MV-4-11 (cell line): Measurements from ENCODE around the gene CMKLR1.

Source experiments
- DNase-seq: peaks from one replicate; lab custom pipeline; 2025; lab: John Stamatoyannopoulos, UW

Gene CMKLR1

DNA sequence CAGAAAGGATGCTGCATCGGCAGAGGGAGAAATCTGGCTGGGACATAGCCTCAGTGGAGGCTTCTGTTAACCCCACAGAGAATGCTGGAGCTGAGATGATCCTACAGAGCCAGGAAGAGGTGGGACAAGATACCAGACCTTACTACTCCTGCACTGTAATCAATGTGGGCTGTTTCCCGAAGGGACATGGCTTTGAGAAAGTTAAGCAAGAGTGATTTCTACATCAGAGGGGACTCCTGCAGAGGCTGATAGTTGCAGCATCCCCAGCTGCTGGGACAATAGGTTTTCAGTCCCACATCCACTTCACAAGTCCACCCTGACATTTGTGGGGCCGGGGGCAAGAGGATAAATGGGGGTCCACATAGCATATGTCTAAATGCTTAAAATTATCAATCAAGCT, 22.5 kb upstream of the CMKLR1 start:
- DNase-seq, result no peak

DNA sequence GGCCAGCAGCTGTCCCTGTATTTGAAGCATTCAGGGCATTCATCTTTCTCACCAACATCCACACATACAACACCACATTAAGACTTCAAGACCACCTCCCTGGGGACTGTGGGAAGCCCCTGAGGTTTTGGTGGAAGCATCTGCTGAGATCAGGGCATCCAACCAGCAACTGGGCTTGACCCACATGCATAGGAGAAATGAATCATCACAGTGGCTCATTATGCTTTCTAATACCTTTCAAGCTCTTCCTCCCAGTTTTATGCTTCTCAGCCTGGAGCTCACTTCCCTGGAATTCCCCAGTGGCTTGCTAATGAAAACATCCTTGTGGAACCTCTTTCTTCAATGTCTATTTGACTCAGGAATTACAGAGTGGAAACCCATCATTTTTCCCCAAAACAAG, 21.4 kb upstream of the CMKLR1 start:
- DNase-seq, result no peak

DNA sequence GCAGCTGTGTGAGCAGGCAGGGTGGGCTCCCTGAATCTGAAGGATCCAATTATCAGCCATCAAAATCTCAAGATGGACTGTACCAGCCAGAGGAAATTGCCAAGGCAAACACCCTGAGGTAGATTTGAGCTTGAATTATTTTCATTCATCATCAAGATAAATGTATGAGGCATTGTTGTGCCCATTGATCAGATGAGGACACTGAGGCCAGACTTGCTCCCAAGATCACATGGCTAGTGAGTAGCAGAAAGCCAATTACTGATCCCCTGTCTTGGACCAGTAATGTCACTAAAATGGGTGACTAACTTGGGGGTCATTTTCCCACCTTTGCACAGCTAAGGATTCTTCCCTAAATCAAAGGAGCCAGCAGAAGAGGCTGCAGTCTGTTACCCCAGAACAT, 20.9 kb upstream of the CMKLR1 start:
- DNase-seq, result no peak

DNA sequence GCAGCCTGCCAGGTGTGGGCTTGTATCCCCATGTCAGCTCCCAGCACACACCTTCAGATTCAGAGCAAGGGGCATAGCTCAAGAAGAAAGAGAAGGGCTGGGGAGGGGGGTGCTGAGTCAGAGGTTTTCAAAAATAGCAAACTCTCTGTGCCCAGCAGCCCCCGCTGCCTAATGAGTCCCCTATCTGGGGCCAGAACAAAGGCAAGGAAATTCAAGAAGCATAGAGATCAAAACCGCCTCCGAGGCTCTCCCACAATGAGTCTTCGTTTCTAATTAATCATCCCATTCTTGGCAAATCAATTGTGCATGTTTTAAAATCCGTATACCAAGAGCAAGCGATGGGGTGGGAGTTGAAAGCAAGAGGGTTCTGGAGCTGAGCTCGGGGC, 19.5 kb upstream of the CMKLR1 start:
- DNase-seq, result no peak

DNA sequence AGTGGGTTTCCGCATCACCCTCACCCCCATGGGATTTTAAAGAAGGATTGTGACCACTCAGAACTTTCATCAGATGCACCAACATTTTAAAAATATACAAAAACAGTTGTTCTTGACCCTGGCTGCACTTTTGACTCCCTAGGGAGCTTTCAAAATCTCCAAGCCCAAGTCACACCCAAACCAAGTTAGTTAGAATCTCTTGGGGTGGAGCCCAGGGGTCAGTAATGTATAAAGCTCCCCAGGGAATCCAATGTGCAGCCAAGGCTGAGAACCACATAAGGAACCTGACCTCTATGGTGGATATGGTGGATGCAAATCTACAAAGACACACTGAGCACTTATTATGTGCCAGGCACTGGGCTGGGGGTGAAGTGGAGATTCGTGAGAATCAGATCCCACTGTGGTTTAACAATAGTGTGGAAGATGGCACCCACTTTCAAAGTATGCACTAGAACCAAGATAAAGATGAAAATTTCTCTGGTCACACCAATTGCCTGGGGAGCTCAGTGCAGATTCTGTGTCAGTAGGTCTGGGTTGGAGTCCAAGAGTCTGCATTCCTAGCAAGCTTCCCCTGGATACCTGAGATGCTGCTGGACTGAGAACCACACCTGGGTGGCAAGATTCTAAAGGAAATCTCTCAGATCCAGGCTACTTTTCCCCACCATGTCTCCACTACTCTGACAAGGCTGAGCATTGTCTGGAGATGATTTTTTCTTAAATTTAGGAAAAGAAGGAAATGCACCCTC, 18.9 kb upstream of the CMKLR1 start:
- DNase-seq, result no peak

DNA sequence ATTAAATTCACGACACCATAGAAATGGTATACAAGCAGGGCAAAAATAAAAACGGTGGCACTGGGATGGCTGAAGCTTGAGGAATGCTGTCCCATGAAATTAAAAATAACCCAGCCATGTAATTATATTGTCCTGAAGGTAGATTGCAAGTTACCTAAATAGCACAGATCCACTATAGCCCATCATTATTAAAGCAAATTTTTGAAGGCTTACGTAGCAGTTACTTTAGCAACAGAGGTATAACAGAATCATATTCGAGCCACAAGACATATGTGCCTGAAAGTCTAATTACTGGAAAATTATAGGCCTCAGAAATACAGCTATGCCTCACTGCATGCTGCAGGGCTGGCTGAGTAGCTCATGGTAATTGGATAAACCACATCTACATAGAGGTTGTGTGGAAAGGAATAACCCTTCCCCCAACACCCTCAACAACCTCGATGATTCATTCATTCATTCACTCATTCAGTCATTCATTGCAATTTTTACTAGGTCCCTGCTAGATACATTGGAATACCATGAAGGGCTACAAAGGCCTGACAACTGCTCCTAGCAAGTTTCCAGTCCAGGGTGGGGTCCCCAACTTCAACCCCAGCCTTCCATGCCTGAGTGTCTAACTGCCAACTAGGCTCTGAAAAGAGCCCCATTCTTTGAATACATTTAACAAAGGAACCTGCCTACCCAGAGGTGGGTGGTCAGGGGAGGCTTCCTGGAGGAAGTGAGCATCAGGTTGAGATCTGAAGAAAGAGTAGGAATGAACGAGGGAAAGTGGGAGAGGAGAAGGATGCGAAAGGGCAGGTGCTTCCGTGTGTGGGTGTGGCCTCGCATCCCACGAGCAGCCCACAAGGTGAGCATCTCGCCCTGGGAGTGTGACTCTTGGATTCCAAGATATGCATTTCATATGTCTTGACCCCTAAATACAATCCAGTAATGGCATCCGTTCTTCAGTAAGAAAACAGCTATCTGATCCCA, 18.0 kb upstream of the CMKLR1 start:
- no peak for DNase-seq

DNA sequence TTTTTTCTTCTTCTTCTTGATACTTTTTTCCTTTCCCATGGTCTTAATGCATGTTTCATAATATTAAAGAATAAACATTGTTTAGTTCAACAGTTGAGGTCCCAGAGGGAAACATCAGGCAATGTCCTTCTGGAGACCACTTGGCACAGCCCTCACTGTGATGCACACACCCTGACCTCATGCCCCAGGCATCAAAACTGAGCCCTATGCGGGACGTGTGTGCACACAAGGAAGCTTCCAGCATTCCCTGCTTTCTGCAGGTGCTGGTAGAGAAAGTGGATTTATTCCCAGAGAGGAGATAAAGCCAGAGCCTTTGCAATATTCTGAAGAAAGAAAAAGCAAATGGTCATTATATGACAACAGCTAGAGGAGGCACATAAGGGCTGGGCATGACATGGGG, 16.0 kb upstream of the CMKLR1 start:
- DNase-seq, result no peak

DNA sequence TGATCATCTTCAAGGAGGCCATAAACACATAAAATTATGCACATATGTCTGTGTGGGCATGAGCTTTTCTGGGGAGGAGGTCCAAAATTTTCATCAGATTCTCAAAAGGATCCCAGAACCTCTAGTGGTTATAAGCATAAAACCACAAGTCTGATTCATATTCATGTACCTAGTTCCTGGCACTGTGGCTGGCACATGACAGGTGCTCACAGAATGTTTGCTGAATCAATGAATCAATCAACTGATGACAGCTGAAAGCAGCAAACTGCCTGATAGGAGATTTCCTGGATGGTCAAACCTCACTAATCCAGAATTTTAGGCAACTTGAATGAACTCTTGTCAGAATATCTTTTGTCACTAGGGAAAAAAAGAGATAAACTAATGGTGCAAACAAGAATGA, 13.5 kb upstream of the CMKLR1 start:
- no peak for DNase-seq

DNA sequence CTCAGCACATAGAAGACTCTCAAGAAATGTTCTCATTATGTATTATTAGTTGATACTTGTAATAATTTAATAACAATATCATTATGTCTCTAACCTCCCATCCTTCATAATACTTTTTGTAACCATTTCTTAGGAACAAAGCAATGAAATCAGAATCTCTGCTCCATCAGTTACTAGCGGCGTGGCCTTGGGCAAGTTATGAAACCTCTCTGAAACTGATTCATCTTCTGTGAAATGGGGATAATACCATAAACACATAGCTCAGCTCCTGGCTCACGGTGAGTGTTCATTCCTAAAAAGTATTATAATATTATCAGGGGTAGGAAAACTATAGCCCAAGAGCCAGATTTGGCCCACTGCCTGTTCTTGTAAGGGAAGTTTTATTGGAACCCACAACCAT, 11.4 kb upstream of the CMKLR1 start:
- no peak for DNase-seq

DNA sequence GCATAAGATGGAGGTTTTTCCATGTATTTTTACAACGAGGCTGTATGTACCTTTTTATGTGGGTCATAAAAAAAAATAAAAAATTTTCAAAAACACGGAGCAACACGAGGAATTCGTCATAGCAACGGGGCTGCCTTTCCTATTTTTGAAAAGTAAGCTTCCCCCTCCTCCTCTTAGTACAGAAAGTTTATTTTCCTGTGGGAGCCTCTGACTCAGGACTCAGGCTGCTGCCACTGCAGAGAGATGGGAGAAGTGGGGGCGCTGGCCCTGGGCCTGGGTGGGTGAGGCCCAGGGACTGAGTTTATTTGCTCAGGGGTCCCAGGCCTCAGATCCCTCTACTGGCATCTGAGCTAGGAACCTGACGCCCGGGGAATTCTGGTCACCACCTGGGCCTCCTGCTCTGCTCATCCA, 10.2 kb upstream of the CMKLR1 start:
- DNase-seq, result no peak

DNA sequence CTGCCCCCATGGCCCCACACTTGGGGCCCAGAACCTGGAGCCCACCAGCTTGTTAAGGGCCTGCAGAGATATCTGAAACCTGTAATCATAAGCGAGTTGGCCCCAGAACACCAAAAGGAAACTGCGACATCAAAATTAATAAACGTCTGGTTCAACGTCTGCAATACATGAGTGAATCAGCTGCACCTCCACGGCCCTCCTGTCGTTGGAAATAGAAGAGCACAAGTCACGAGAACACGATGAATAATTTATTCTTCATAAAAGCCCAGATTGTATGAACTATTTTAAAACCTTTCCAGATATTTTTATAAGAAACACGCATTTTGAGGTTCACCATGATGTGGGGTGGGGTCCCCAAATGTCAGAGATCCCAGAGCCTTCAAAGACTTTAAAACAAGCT, 9.7 kb upstream of the CMKLR1 start:
- no peak for DNase-seq

DNA sequence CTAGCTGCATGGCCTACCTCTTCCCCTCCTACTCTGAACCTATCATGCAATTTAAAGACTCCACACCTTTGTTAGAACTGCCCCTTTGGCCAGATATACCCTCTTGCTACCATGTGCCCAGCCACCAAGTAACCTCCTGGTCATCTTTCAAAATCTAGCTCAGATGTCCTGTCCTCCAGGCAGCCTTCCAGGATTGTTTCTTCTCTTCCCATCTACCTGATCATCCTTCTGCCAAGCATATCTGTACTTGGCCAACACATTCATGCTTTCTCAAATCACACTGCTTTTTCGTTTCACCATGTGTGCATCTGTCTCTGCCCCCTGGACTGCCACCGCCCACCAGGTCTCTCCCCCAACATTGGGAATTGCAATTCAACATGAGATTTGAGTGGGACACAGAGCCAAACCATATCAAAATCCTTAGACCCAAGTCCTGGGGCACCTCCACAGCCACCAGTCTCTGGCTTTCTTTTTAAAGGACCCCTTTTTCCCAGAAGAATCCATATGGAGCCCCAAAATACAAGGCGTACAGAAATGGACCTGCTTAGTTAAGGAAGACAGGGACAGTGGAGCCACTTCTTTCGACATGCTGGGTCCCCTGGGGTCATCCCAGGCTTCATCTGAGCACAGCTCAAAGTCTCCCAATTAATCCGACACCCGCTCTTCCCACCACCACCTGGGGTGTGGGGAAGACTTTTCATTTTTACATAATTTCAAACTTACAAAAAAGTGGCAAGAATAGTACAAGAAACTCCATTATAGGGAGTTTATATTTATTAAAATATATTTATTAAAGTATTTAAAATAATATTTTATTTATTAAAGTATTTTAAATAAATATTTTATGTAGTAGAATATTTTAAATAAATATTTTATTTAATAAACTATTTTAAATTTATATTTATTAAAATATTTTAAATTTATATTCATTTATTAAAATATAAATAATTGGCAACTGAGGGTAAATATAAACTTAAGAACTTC, 7.9 kb upstream of the CMKLR1 start:
- no peak for DNase-seq

DNA sequence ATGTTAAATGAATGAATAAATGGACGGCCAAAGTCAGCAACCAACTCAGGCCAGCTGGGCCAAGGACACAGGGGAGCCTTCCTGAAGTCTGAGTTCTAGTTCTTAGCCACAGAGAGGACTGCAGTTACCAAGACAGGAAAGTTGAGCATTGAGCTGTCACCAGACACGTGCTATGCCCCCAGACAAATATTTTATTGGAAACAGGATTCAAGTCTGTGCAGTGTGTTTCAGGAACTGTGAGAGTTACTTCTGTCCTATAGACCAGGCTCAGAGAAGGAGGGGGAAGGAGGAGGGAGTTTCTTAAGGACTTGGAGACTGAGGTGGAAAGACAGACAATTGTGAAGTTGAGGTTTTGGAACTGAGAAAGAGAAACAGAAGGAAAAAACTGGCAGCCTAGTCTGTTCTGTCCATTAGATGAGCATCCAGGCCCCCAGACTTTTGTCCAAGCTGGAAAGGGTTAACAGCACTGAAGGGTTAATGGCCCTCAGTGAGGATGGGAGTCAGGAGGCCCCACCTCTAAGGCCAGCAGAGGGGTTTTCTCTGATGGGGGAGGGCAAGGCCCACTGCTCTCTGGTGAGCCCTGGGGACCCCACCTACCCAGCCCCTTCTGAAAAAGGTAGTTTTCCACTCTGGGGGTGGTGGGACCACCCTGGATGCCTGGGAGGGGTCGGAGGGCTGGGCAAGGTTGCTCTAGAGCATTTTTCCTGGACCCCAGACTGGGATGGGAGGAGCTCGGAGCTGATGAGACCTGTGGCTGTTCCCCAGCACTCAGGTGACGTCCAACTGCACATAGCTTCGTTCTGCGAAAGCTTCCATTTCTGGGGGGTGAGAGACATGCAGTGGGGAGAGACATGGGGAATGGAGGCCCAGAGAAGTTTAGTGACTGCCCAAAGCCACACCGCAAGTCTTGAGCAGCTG, 6.9 kb upstream of the CMKLR1 start:
- DNase-seq, result no peak

DNA sequence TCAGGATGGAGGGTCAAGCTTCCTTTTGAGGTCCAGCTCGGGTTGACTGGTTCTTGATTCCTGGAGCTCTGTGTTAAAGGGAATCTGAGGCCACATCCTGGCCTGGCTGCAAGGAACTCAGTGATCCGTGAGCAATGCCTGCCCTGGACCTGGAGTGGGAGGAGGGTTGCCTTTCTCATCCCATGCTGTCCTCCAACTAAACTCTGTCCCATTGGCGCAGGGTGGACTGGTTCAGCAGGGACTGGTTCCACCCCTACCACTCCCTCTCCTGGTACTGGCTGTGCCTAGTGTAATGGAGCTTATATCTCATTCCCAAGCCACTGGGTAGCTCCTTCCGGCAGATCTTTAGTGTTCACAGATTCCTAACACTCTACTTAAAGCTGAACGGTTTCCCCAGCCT, 3.9 kb upstream of the CMKLR1 start:
- no peak for DNase-seq

DNA sequence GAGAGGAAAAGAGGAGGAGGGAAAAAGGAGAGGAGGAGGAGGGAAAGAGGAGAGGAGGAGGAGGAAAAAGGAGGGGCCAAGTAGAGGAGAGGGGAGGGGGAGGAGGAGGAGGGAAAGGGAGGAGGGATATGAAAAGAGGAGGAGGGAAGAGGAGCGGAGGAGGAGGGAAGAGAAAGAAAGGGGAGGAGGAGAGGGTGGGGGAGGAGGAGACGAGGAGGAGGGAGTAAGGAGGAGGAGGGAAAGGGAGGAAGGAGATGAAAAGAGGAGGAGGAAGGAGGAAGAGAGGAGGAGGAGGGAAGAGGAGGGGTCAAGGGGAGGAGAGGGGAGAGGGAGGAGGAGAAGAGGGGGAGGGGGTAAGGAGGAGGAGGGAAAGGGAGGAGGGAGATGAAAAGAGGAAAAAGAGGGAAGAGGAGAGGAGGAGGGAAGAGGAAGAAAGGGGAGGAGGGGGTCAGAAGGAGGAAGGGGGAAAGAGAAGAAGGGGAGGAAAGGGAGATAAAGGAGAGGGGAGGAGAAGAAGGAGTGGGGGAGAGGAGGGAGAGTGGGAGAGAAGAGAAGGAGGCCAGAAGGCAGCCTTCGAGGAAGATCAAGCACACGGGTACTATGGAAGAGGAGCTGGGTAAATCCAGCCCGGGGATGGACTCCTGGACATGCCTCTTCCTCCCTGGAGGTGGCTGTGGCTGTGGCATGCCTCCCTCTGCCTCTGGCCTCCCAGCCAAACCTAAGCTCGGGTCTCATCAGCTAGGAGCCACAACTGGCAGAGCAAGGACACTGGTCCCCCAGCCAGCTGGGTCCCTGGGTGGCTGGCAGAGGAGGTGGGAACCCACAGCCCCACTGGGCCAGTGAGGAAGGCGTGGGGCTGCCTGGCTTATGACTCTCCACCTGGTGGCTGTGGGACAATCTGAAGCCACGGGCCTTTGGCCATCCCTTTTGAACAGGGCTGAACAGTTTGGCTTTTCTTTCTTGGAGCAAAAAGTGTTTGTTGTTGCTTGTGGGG, 3.0 kb upstream of the CMKLR1 start:
- DNase-seq, result no peak

DNA sequence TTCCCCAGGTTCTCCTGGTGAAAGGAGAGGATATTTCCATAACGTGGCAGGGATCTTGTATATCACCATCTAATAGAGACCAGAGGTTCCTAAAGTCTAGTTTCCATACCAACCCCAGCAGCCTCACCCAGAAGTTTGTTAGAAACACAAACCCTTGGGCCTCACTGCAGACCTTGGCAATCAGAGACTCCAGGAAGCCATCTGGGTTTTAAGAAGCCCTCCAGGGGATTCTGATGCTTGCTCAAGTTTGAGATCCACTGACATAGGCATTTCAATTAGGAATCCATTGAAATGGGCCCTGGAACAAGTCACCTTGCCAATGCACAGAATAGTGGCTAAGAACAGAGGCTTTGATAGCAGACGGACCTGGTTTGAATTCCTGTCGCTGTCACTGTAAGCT, 2.2 kb upstream of the CMKLR1 start:
- no peak for DNase-seq

DNA sequence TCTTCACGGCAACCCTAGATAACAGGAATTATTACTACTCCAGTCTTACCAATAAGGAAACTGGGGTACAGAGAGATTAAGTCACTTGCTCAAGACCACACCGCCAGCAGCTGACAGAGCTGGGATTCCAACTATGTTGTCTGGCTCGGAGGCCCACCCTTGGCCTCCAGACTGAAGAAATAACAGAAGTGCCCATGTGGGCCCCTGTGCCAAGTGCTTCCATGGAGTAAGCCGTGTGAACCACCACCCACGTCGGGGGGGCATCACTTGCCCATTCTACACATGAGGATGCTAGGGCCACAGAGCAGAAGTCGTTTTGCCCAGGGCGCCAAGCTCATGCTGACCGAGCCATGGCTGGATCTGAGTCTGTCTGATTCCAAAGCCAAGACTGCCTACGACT, 926 bp upstream of the CMKLR1 start:
- DNase-seq, result peak; percentile 42

DNA sequence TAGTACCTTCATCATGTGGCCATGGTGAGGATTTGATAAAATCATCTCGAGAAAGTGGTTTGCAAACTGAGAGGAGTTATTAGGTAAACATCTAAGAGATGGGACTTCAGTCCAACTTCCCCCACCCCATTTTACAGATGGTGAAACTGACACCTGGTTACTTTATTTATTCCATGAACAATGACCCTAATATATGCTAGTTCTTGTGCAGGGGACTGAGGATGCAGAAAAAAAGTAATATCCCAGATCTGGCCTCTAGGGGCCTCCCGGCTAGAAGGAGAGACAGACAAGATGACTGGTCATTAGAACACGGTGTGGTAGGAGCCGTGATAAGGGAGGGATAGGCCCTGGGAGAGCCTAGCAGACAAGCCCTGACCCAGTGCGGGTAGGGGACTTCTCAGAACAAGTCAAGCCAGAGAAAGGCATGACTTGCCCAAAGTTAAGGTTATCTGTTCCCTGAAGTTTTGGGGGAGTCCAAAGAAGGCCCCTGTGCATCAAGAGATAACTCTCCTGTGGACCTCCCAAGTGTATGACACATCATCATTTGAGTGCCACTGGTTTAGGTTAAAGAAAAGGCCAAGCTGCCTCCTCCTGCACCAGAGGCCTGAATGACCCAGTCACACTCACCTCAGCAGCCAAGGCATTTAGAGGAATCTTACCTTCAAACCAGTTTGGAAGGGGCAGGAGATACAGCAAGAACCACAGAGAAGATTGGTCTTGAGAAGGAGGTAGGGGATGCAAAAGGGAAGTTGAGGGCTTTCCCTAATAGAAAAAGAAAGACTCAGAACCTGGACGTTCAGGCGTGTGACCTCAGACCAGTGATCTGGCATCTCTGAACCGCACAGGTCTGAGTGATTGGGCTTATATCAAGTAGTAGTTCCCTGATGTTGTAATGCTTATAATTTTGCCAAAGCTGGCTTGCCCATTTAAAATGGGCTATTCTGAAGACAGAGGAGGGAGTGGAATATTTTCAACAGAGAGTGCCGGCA, 1.6 kb downstream of the CMKLR1 start:
- DNase-seq, result peak; percentile 64
